Subcutaneous adipose tissue (tissue), 4 donors: Measurements from ENCODE around the gene MCCC2. TPM values are rescaled to one million over a fixed set of nuclear protein-coding genes. Genes with fewer than 3 reads are reported as not detected.

Source experiments
- CTCF ChIP-seq: fragments of 450-650 bp; IDR thresholded peaks from one replicate; pipeline ENCODE4 v1.5.1; 2016; ENCODE audit warnings: low read depth, mild to moderate bottlenecking, control low read depth, antibody characterized with exemption, moderate library complexity
- total RNA-seq, 4 donors: library from RNA; depleted of rRNA; stranded (reverse); fragments of >200 nt; gene quantifications; one replicate each; pipeline ENCODE4 v1.1.0, GENCODE V29; 2016

Gene MCCC2
- total RNA-seq, 4 donors from 2014 or later = 52.4 to 95.5 (median 79.4) TPM

GRCh38 chr5:71695071-71695470 lies 107.9 kb downstream of the MCCC2 start:
- TF ChIP-seq CTCF = no peak

- no peak for TF ChIP-seq CTCF
Observed at GRCh38 chr5:71695595-71695994, 108.5 kb downstream of the MCCC2 start.

- TF ChIP-seq CTCF = no peak
Observed at GRCh38 chr5:71697967-71698366, 110.8 kb downstream of the MCCC2 start.

GRCh38 chr5:71699233-71699632 lies 112.1 kb downstream of the MCCC2 start:
- no peak for TF ChIP-seq CTCF

GRCh38 chr5:71699751-71700150 lies 112.6 kb downstream of the MCCC2 start:
- no peak for TF ChIP-seq CTCF

GRCh38 chr5:71700803-71701202 lies 113.7 kb downstream of the MCCC2 start:
- TF ChIP-seq CTCF = no peak

- TF ChIP-seq CTCF = no peak
Observed at GRCh38 chr5:71701407-71701806, 114.3 kb downstream of the MCCC2 start.
